Astrocyte of the spinal cord (primary cell): ENCODE data around the gene ARL4D.

Experiments
- DNase-seq: peaks from one replicate; pipeline ENCODE4 v3.0.0; 2011; ENCODE audit warnings: low read depth, low spot score
- H3K4me3 ChIP-seq: 2 replicates; pipeline ENCODE4 v1.5.1; 2011; ENCODE audit warnings: low read depth, mild to moderate bottlenecking, low read length, moderate library complexity
- in situ Hi-C: cut with HindIII; loops from 2 replicates; pipeline ENCODE4 v1.10.0; 2017; ENCODE audit warnings: low sequenced_read_pairs
- TF ChIP-seq, protein P1 (sequence below): IDR thresholded peaks from 2 replicates; pipeline ENCODE4 v1.5.1; 2012; ENCODE audit warnings: low read depth, mild to moderate bottlenecking, low read length, inconsistent platforms

Gene ARL4D

DNA sequence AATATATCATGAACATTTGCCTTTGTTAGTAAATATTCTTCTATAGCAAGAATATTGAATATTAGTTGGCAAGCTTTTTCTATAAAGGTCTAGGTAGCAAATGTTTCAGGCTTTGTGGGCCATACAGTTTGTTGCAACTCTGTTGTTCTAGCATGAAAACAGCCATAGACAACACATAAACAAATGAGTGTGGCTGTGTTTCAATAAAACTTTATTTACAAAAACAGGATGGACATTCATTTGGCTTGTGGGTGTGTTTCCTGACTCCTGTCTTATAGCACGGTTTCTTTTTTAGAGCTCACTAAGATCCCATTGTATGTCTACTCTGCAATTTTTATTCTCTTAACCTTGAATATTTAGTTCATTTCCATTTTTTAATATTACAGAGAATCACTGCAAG lies 39.0 kb downstream of the ARL4D start:
- TF ChIP-seq, protein P1, sequence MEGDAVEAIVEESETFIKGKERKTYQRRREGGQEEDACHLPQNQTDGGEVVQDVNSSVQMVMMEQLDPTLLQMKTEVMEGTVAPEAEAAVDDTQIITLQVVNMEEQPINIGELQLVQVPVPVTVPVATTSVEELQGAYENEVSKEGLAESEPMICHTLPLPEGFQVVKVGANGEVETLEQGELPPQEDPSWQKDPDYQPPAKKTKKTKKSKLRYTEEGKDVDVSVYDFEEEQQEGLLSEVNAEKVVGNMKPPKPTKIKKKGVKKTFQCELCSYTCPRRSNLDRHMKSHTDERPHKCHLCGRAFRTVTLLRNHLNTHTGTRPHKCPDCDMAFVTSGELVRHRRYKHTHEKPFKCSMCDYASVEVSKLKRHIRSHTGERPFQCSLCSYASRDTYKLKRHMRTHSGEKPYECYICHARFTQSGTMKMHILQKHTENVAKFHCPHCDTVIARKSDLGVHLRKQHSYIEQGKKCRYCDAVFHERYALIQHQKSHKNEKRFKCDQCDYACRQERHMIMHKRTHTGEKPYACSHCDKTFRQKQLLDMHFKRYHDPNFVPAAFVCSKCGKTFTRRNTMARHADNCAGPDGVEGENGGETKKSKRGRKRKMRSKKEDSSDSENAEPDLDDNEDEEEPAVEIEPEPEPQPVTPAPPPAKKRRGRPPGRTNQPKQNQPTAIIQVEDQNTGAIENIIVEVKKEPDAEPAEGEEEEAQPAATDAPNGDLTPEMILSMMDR: no peak
- in situ Hi-C loops: no loop called here
- H3K4me3 ChIP-seq: no peak overlapping the region
- DNase-seq: no peak

DNA sequence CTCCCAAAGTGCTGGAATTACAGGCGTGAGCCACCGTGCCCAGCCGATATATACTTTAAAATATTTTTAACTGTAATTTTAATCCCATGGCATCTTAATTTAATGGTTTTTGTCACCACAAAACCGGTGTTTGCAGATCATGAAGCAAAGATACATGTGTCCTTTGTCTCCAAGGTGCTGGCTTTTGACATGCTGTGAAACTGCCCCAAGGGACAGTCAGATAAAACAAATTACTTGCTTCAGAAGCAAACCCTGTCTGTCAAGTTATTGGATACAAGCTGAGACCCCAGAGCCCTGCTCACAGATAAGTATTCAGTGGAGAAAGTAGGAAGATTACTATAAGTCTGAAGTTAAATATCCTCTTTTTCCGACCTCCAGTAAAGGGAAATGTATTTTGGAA lies 39.8 kb downstream of the ARL4D start:
- TF ChIP-seq, protein P1: no peak
- in situ Hi-C loops: no loop called here
- no peak overlapping the region for H3K4me3 ChIP-seq
- DNase-seq: no peak

DNA sequence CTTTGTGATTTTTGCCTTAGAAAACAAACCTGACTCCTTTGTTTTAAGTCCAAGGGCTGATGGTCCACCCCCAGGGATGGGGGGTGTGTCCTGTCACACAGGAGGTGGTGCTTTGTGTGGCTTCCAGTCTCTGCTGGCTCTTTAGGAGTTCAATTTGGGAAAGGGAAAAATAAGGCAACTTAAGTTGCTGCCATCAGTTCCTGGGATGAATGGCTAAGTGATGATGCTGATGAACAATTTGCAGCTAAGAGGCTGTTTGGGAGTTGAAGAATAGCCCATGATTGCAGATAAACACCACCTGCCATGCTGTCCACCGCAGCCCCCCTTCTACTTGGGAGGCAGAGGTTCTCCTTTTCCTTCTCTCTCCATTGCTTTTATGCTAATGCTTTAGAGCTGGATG lies 40.2 kb downstream of the ARL4D start:
- TF ChIP-seq, protein P1: no peak
- DNase-seq: no peak
- in situ Hi-C loops: no loop called here

DNA sequence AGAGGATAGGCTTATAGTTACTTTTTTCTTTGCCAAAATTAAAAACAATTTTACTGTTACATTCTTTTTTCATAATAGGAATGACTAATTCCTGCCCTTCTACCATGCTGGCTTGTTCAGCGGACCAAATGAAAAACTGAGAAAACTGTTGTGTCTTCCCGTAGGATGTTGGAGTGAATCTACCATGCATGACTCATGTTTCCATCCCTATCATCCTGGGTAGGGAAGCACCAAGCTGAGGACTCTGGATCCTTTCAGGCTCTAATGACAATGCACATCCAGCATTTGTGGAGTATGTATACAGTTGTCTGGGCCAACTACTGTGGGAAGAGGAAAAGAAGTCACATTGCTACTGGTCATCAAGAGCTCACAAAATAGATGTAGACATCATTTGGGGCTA lies 43.9 kb downstream of the ARL4D start:
- peak; percentile 52 for DNase-seq
- TF ChIP-seq, protein P1: no peak
- H3K4me3 ChIP-seq: no peak overlapping the region
- in situ Hi-C loops: no loop called here

More for the DNA sequence above, 40.2 kb downstream of the ARL4D start:
- no peak overlapping the region for H3K4me3 ChIP-seq

DNA sequence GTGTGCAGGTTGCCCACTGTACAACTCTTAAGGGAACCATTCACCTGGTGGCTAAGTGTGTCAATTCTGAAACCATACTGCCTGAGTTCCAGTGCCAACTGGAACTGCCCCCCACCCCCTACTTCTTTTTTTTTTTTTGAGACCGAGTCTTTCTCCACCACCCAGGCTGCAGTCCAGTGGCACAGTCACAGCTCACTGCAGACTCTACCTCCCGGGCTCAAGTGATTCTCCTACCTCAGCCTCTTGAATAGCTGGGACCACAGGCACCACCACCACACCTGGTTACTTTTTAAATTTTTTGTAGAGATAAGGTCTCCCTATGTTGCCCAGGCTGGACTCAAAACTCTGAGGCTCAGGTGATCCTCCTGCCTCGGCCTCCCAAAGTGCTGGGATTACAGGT lies 44.6 kb downstream of the ARL4D start:
- in situ Hi-C loops: no loop called here

DNA sequence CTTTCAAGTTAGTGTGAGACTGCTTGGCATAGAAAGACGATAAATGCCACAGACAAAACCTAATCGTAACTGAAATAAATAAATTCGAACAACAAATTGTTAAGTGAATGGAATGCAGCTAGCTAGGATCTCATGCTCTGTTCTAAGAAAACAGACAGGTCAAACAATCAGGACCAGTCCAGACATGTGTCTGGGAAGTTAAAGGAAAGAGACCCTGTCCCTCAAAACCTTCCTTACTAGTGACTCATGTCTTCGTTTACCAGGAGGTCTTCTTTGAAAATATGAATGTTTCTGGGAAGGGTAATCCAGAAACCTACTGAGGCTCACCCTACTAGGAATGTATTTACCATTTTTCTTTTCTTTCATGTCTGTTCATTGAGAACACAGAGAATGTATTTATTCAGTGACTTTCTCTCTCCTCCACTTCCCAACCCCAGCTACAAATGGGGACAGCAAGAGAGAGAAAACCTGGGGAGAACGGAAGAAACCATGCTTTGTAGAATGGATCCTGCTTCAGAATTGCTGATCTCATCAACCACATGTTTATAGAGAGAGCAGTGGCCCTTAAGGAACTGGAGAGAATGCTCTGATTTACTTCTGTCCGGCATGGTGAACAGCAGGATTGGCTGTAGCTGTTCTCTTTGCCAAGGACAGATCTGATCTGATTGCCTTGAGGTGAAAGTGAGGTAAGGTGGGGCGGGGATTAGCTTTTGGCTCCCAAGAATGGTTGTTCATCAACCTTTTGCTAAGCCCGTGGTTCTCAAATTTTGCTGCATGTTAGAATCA lies 45.6 kb downstream of the ARL4D start:
- H3K4me3 ChIP-seq: no peak overlapping the region
- peak; percentile 69 for DNase-seq
- in situ Hi-C loops: no loop called here
- TF ChIP-seq, protein P1: no peak

More for the DNA sequence above, 44.6 kb downstream of the ARL4D start:
- TF ChIP-seq, protein P1: no peak
- no peak overlapping the region for H3K4me3 ChIP-seq
- DNase-seq: no peak
